Measurements from ENCODE around the gene ANGEL2. TPM values are rescaled to one million over a fixed set of nuclear protein-coding genes. Genes with fewer than 3 reads are reported as not detected.
"Not testable (repeated sequence)": the region's sequence is repeated elsewhere in the genome, so short reads cannot be mapped to it uniquely, and the experiment has no call there.

The ANGEL2 gene
- total RNA-seq, 4 donors from 2014 or later = 24.4 to 46.1 (median 34.8) TPM

DNA sequence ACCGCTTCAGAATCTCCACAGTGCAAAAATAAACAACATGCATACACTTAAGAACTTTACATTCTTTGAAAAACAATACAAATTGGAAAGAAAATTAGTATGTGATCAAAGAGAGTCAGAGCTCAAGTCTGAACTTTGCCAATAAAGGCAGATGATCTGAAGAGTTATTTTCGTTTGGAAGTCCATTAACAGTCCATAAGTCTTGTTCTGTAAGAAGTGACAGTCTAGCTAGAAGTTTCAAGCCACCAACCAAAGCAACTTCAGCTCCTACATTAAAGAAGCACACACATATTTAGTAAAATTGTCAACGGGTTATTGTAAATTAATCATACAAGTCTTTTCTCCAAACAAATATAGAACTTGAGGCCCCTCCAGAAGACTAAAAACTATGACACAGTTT lies 20.7 kb downstream of the ANGEL2 start:
- WGBS = 69% methylated on average over 3 of the region's 3 CpGs
- Histone ChIP-seq H3K4me1 (peaks cover 0 to 8% (median 2%) of the 10 kb centered on the region in 4 donors), H3K4me3 (no peak overlapping the region), H3K27ac (replicated peaks in 1 of 4) (peak overlapping the region in 1 of 4 donors; percentile 7), H3K27me3 (no peaks in the 10 kb centered on the region), H3K9me3 (no peaks in the 10 kb centered on the region), H3K36me3 (peaks cover 25 to 91% (median 59%) of the 10 kb centered on the region in 4 donors)
- no peak for DNase-seq (ENCODE audit: extremely low spot score)
- TF ChIP-seq POLR2AphosphoS5 (IDR thresholded peaks at IDR 0.05) (no peak), EP300 (IDR thresholded peaks at IDR 0.05) (no peak), POLR2A (IDR thresholded peaks at IDR 0.05; ENCODE audit: low read depth) (no peak)
- TF ChIP-seq, protein P1, sequence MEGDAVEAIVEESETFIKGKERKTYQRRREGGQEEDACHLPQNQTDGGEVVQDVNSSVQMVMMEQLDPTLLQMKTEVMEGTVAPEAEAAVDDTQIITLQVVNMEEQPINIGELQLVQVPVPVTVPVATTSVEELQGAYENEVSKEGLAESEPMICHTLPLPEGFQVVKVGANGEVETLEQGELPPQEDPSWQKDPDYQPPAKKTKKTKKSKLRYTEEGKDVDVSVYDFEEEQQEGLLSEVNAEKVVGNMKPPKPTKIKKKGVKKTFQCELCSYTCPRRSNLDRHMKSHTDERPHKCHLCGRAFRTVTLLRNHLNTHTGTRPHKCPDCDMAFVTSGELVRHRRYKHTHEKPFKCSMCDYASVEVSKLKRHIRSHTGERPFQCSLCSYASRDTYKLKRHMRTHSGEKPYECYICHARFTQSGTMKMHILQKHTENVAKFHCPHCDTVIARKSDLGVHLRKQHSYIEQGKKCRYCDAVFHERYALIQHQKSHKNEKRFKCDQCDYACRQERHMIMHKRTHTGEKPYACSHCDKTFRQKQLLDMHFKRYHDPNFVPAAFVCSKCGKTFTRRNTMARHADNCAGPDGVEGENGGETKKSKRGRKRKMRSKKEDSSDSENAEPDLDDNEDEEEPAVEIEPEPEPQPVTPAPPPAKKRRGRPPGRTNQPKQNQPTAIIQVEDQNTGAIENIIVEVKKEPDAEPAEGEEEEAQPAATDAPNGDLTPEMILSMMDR (IDR thresholded peaks at IDR 0.05) = no peak
- intact Hi-C loops (cut with DNase I) = loop anchor here (2.0 to 5.0 kb wide), 2 partner anchors 48 to 182 kb away; no protein-coding TSS in a partner anchor

DNA sequence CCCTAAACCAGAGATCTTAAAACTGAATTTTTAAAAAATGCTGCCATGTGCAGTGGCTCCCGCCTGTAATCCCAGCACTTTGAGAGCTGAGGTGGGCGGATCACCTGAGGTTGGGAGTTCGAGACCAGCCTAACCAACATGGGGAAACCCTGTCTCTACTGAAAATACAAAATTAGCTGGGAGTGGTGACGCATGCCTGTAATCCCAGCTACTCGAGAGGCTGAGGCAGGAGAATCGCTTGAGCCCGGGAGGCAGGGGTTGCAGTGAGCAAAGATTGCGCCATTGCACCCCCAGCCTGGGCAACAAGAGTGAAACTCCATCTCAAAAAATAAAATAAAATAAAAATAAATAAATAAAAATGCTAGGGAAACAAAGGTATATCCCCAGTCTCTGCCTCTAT lies 21.7 kb downstream of the ANGEL2 start:
- intact Hi-C loops (cut with DNase I) = loop anchor here (2.0 kb wide), 1 partner anchor 181 kb away; no protein-coding TSS in a partner anchor
- H3K27ac ChIP-seq (replicated peaks in 1 of 4); DNase-seq (ENCODE audit: extremely low spot score); H3K27me3 ChIP-seq; H3K4me3 ChIP-seq; H3K9me3 ChIP-seq; H3K4me1 ChIP-seq: not testable (repeated sequence)
- H3K36me3 ChIP-seq = peaks cover 23 to 91% (median 59%) of the 10 kb centered on the region in 4 donors
- WGBS = 97% methylated on average over 8 of the region's 8 CpGs

DNA sequence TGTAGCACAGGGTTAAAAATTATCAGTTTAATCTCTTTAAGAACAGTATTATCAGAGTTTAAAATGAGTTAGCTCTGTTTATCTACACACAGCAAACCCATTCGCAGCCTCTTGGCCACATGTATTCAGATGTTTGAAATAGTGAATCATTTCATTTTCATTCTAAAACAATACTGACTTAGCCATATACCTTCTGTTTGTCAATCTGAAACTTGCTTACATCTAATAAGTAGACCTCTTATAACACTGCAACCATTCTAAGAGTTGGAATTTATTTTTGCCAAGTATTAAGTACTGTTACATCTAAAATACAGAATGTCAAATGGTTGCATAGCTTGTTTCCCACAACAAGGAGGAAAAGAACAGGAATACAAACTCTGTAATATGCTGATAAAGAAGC lies 25.4 kb downstream of the ANGEL2 start:
- no peak for DNase-seq (ENCODE audit: extremely low spot score)
- Histone ChIP-seq H3K27me3 (no peaks in the 10 kb centered on the region), H3K27ac (replicated peaks in 1 of 4) (no peak overlapping the region), H3K4me3 (no peak overlapping the region), H3K4me1 (peaks cover 0 to 14% (median 8%) of the 10 kb centered on the region in 4 donors), H3K36me3 (peaks cover 0 to 57% (median 30%) of the 10 kb centered on the region in 4 donors), H3K9me3 (no peaks in the 10 kb centered on the region)
- intact Hi-C loops (cut with DNase I) = no loop called here
- WGBS = 64% methylated on average over 1 of the region's 1 CpG
- TF ChIP-seq, protein P1 (IDR thresholded peaks at IDR 0.05) = no peak
- TF ChIP-seq EP300 (IDR thresholded peaks at IDR 0.05) (no peak), POLR2AphosphoS5 (IDR thresholded peaks at IDR 0.05) (no peak), POLR2A (IDR thresholded peaks at IDR 0.05; ENCODE audit: low read depth) (no peak)

DNA sequence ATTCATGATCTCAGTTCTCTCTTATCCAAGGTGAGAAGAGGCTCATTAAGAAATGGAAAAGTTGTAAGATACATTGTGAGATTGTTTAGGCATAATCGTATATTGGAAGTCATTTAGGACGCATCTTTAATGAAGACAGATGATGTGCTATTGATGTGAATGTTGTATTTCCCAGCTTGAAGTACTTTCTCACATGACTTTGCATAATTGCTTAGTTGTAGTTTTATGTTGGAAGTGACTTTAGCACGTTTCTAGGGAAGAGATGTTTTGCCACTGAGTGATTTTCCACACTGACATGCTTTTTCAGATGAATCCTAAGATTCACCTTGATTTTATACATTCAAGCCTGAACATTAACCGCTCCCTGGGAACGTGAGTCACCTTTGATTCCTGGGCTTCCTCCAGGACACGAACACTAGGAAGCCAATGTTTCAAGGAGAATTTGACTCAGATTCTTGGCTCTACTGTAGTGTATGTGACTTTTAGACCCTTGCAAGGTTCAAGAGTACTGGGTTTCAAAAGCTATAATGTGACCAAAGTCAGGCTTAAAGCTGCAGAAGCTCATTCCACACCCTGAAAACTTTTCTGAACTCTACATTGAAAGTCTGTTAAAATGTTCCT lies 27.9 kb downstream of the ANGEL2 start:
- DNase-seq (ENCODE audit: extremely low spot score) = no peak
- no peak for TF ChIP-seq POLR2A (IDR thresholded peaks at IDR 0.05; ENCODE audit: low read depth)
- no peak for TF ChIP-seq EP300 (IDR thresholded peaks at IDR 0.05)
- TF ChIP-seq POLR2AphosphoS5 (IDR thresholded peaks at IDR 0.05) = no peak
- TF ChIP-seq, protein P1 (IDR thresholded peaks at IDR 0.05) = no peak
- Histone ChIP-seq H3K27ac (replicated peaks in 1 of 4) (no peak overlapping the region), H3K4me3 (no peak overlapping the region), H3K4me1 (peaks cover 0 to 14% (median 5%) of the 10 kb centered on the region in 4 donors), H3K36me3 (peaks cover 0 to 34% (median 17%) of the 10 kb centered on the region in 4 donors), H3K9me3 (no peaks in the 10 kb centered on the region), H3K27me3 (no peaks in the 10 kb centered on the region)
- 40% methylated on average over 6 of the region's 6 CpGs for WGBS
- intact Hi-C loops (cut with DNase I) = no loop called here

DNA sequence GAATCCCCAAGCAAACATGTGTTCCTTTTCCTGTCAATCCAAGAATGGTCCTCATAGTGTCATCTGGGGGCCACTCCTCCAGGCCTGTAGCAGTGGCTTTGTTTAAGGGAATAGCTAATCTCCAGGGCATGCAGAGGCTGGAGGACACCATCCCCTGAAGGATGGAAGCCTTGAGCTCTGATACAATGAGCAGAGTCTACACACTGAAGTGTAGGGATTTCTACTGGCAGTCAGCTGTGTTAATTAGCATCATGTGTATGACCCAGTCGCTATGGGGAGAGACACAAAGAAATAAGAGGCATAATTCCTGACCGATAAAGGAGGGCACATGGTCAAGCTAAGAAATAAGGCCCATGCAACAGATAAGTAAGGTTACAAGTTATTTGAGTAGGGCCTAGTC lies 29.1 kb downstream of the ANGEL2 start:
- H3K4me3 ChIP-seq = no peak overlapping the region
- intact Hi-C loops (cut with DNase I) = no loop called here
- no peaks in the 10 kb centered on the region for H3K9me3 ChIP-seq
- H3K27me3 ChIP-seq = no peaks in the 10 kb centered on the region
- H3K36me3 ChIP-seq = peaks cover 0 to 22% (median 8%) of the 10 kb centered on the region in 4 donors
- H3K27ac ChIP-seq (replicated peaks in 1 of 4) = no peak overlapping the region
- DNase-seq (ENCODE audit: extremely low spot score) = no peak
- 83% methylated on average over 2 of the region's 2 CpGs for WGBS
- peaks cover 10 to 25% (median 15%) of the 10 kb centered on the region in 4 donors for H3K4me1 ChIP-seq
- TF ChIP-seq EP300 (IDR thresholded peaks at IDR 0.05) (no peak), POLR2A (IDR thresholded peaks at IDR 0.05; ENCODE audit: low read depth) (no peak), POLR2AphosphoS5 (IDR thresholded peaks at IDR 0.05) (no peak)
- TF ChIP-seq, protein P1 (IDR thresholded peaks at IDR 0.05) = no peak
